Neural progenitor cell (in vitro differentiated cells): Measurements from ENCODE around the gene RPL7A. TPM values are rescaled to one million over a fixed set of nuclear protein-coding genes. Genes with fewer than 3 reads are reported as not detected.
A peak's percentile ranks its signal among the peaks of the same experiment; 100 is the strongest.

Source experiments
- DNase-seq: peaks from one replicate; pipeline ENCODE4 v3.0.0-alpha.2; 2016; ENCODE audit warnings: low spot score
- H2AFZ ChIP-seq: fragments of 200-600 bp; sonication (generic); replicated peaks from 2 replicates; pipeline ENCODE4 v1.6.1; 2016; ENCODE audit warnings: antibody characterized with exemption
- H3F3A ChIP-seq: fragments of 200-600 bp; sonication (generic); 2 replicates; pipeline ENCODE4 v1.6.1; 2016; ENCODE audit warnings: antibody characterized with exemption, low read depth
- H3K27ac ChIP-seq: fragments of 200-600 bp; sonication (generic); 2 replicates; pipeline ENCODE4 v1.5.1; 2016; ENCODE audit warnings: mild to moderate bottlenecking
- H3K27me3 ChIP-seq: fragments of 200-600 bp; sonication (generic); 2 replicates; pipeline ENCODE4 v1.6.1; 2016; ENCODE audit warnings: mild to moderate bottlenecking, moderate library complexity
- H3K36me3 ChIP-seq: fragments of 200-600 bp; sonication (generic); 2 replicates; pipeline ENCODE4 v1.5.1; 2016
- H3K4me1 ChIP-seq: fragments of 200-600 bp; sonication (generic); 2 replicates; pipeline ENCODE4 v1.6.1; 2016; ENCODE audit warnings: mixed run types
- H3K4me2 ChIP-seq: fragments of 200-600 bp; sonication (generic); 2 replicates; pipeline ENCODE4 v1.6.1; 2016
- H3K4me3 ChIP-seq: fragments of 200-600 bp; sonication (generic); 2 replicates; pipeline ENCODE4 v1.5.1; 2016
- H3K79me2 ChIP-seq: fragments of 200-600 bp; sonication (generic); 2 replicates; pipeline ENCODE4 v1.6.1; 2016; ENCODE audit warnings: low read depth
- H3K9ac ChIP-seq: fragments of 200-600 bp; sonication (generic); 2 replicates; pipeline ENCODE4 v1.6.1; 2016
- H3K9me3 ChIP-seq: fragments of 200-600 bp; sonication (generic); 2 replicates; pipeline ENCODE4 v1.5.1; 2016; ENCODE audit warnings: low read depth
- H4K20me1 ChIP-seq: fragments of 200-600 bp; sonication (generic); 2 replicates; pipeline ENCODE4 v1.6.1; 2016; ENCODE audit warnings: low read depth
- H3K27ac Mint-ChIP-seq: 3 replicates; pipeline ENCODE4 v1.8.0; 2021; ENCODE audit warnings: mixed read lengths
- H3K27me3 Mint-ChIP-seq: 2 replicates; pipeline ENCODE4 v1.8.0; 2022; ENCODE audit warnings: low read depth, mild to moderate bottlenecking, inconsistent platforms, moderate library complexity, mixed read lengths; ENCODE audit not compliant: insufficient read depth
- H3K36me3 Mint-ChIP-seq: 3 replicates; pipeline ENCODE4 v1.8.0; 2021; ENCODE audit warnings: mixed read lengths
- H3K4me1 Mint-ChIP-seq: 3 replicates; pipeline ENCODE4 v1.8.0; 2021; ENCODE audit warnings: mixed read lengths
- H3K4me3 Mint-ChIP-seq: 3 replicates; pipeline ENCODE4 v1.8.0; 2021; ENCODE audit warnings: mild to moderate bottlenecking, moderate library complexity, mixed read lengths
- H3K9me3 Mint-ChIP-seq: 3 replicates; pipeline ENCODE4 v1.8.0; 2020; ENCODE audit warnings: mixed read lengths
- EZH2 ChIP-seq: fragments of 200-600 bp; sonication (generic); IDR thresholded peaks from 2 replicates; pipeline ENCODE4 v1.6.1; 2017; ENCODE audit warnings: antibody characterized with exemption, mild to moderate bottlenecking, moderate library complexity
- EZH2phosphoT487 ChIP-seq: fragments of 200-600 bp; sonication (generic); IDR thresholded peaks from 2 replicates; pipeline ENCODE4 v1.6.1; 2017; ENCODE audit warnings: antibody characterized with exemption
- total RNA-seq: library from RNA; depleted of rRNA; stranded (reverse); fragments of >200 nt; gene quantifications from 2 replicates; pipeline ENCODE4 v1.2.3, GENCODE V29; 2015; ENCODE audit warnings: low replicate concordance
- TF ChIP-seq, protein P1 (sequence below): fragments of 200-600 bp; sonication (generic); IDR thresholded peaks from 2 replicates; pipeline ENCODE4 v1.5.1; 2017; ENCODE audit warnings: antibody characterized with exemption, mild to moderate bottlenecking

RPL7A gene
- total RNA-seq, 1 donor from 2014 or later, result 3,449 TPM

DNA sequence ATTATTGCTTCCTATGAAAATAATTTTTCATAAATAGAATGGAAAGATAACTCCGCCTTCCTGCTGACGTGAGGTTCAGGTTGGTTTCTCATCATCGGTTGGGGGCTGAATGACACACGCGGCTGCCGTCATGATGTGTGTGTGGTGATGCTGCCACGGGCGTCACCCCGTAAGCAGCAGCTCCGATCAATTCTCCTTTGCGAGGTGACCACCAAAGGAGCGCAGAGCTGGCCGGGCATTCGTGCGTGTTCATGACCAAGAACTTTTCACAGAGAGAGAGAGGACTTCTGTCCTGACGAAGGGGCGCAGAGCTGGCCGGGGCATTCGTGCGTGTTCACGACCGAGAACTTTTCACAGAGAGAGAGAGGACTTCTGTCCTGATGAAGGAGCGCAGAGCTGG is 42.3 kb upstream of the RPL7A start:
- TF ChIP-seq, protein P1, sequence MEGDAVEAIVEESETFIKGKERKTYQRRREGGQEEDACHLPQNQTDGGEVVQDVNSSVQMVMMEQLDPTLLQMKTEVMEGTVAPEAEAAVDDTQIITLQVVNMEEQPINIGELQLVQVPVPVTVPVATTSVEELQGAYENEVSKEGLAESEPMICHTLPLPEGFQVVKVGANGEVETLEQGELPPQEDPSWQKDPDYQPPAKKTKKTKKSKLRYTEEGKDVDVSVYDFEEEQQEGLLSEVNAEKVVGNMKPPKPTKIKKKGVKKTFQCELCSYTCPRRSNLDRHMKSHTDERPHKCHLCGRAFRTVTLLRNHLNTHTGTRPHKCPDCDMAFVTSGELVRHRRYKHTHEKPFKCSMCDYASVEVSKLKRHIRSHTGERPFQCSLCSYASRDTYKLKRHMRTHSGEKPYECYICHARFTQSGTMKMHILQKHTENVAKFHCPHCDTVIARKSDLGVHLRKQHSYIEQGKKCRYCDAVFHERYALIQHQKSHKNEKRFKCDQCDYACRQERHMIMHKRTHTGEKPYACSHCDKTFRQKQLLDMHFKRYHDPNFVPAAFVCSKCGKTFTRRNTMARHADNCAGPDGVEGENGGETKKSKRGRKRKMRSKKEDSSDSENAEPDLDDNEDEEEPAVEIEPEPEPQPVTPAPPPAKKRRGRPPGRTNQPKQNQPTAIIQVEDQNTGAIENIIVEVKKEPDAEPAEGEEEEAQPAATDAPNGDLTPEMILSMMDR, result no peak
- TF ChIP-seq EZH2, result no peak
- no peak for TF ChIP-seq EZH2phosphoT487
- Histone ChIP-seq H3K27me3 (peaks cover 12% of the 10 kb centered on the region), H3K9me3 (no peaks in the 10 kb centered on the region), H3F3A (no peaks in the 10 kb centered on the region), H3K4me2 (no peak overlapping the region), H3K4me1 (no peaks in the 10 kb centered on the region), H4K20me1 (no peaks in the 10 kb centered on the region), H3K36me3 (no peaks in the 10 kb centered on the region), H3K4me3 (no peak overlapping the region), H3K79me2 (no peaks in the 10 kb centered on the region), H2AFZ (no peak overlapping the region), H3K9ac (no peak overlapping the region), H3K27ac (no peak overlapping the region)
- Mint-ChIP-seq H3K4me1 (no peaks in the 10 kb centered on the region), H3K36me3 (no peaks in the 10 kb centered on the region), H3K27ac (peak overlapping the region; percentile 66), H3K27me3 (peaks cover 15% of the 10 kb centered on the region), H3K9me3 (peaks cover 9% of the 10 kb centered on the region), H3K4me3 (no peak overlapping the region)
- no peak for DNase-seq

DNA sequence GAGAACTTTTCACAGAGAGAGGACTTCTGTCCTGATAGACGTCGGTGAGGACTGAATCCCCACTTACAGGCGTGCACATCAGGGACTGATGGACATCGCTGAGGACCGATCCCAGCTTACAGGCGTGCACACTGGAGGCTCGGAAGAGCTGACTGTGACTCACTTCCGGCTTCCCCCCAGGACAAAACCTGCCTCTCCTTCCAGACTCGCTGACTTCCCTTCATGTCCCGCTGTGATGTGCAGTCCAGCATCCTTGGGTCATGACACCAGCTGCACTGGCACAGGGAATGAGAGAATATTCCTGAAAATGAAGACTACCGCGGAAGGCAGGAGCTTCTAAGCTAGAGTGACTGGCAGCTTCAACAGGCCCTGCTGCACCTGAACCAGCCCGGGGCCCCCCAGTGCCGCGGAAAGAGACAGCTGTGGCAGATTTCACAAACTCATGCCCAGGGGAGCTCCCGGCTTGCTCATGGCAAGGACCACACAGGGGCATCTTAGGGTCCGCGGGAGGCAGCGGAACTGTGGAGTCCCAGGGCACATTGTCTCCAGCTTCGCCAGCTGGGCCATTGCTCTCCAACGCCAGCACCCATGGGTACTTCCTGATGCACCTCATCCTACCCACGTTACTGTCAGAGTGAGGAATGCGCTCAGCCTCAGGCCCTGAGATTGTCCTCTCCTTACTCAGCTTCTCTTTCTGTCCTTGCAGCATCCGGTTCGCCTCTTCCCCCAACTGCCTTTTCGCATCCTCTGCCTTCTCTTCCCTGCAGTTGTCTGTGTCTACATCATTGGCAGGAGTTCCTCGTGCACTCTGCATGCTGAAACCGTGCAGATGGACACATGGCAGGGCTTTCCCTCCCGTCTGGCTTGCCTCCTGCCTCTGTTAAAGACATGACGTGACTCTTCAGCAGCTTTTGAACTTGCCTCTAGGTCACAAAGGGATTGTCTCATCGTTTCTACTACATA is 41.5 kb upstream of the RPL7A start:
- H3K4me1 ChIP-seq, result no peaks in the 10 kb centered on the region
- H3K79me2 ChIP-seq, result no peaks in the 10 kb centered on the region
- no peaks in the 10 kb centered on the region for H3K4me1 Mint-ChIP-seq
- no peaks in the 10 kb centered on the region for H3K9me3 ChIP-seq
- H3K4me3 Mint-ChIP-seq, result no peak overlapping the region
- H4K20me1 ChIP-seq, result no peaks in the 10 kb centered on the region
- H3K27me3 ChIP-seq, result peaks cover 12% of the 10 kb centered on the region
- H3K4me2 ChIP-seq, result no peak overlapping the region
- H3F3A ChIP-seq, result no peaks in the 10 kb centered on the region
- no peaks in the 10 kb centered on the region for H3K36me3 ChIP-seq
- peaks cover 9% of the 10 kb centered on the region for H3K9me3 Mint-ChIP-seq
- H3K27me3 Mint-ChIP-seq, result peaks cover 13% of the 10 kb centered on the region
- no peaks in the 10 kb centered on the region for H3K36me3 Mint-ChIP-seq
- H3K4me3 ChIP-seq, result no peak overlapping the region
- no peak overlapping the region for H3K9ac ChIP-seq
- H3K27ac Mint-ChIP-seq, result peak overlapping the region; percentile 66
- H3K27ac ChIP-seq, result no peak overlapping the region
- TF ChIP-seq, protein P1, result no peak
- TF ChIP-seq EZH2phosphoT487 (no peak), EZH2 (no peak)
- H2AFZ ChIP-seq, result no peak overlapping the region
- no peak for DNase-seq

GRCh38 chr9:133307301-133307700 is 40.7 kb upstream of the RPL7A start:
- no peaks in the 10 kb centered on the region for H3K36me3 ChIP-seq
- DNase-seq, result no peak
- no peaks in the 10 kb centered on the region for H3K36me3 Mint-ChIP-seq
- no peak overlapping the region for H3K27ac Mint-ChIP-seq
- H3K9me3 ChIP-seq, result no peaks in the 10 kb centered on the region
- no peak overlapping the region for H2AFZ ChIP-seq
- H3K4me3 Mint-ChIP-seq, result no peak overlapping the region
- no peaks in the 10 kb centered on the region for H3K4me1 ChIP-seq
- H3K27ac ChIP-seq, result no peak overlapping the region
- H3K4me3 ChIP-seq, result no peak overlapping the region
- peaks cover 12% of the 10 kb centered on the region for H3K27me3 Mint-ChIP-seq
- no peak overlapping the region for H3K9ac ChIP-seq
- no peaks in the 10 kb centered on the region for H3K79me2 ChIP-seq
- no peaks in the 10 kb centered on the region for H3K4me1 Mint-ChIP-seq
- no peaks in the 10 kb centered on the region for H4K20me1 ChIP-seq
- H3K27me3 ChIP-seq, result peaks cover 8% of the 10 kb centered on the region
- no peak overlapping the region for H3K4me2 ChIP-seq
- H3K9me3 Mint-ChIP-seq, result peaks cover 9% of the 10 kb centered on the region
- no peaks in the 10 kb centered on the region for H3F3A ChIP-seq
- no peak for TF ChIP-seq EZH2

GRCh38 chr9:133309608-133310007 is 38.4 kb upstream of the RPL7A start:
- Histone ChIP-seq H3K4me1 (no peaks in the 10 kb centered on the region), H3F3A (no peaks in the 10 kb centered on the region), H3K27me3 (peaks cover 8% of the 10 kb centered on the region), H3K27ac (no peak overlapping the region), H3K4me3 (no peak overlapping the region), H3K36me3 (no peaks in the 10 kb centered on the region), H3K9ac (no peak overlapping the region), H3K79me2 (no peaks in the 10 kb centered on the region), H4K20me1 (no peaks in the 10 kb centered on the region), H3K4me2 (no peak overlapping the region), H2AFZ (no peak overlapping the region), H3K9me3 (no peaks in the 10 kb centered on the region)
- no peaks in the 10 kb centered on the region for H3K36me3 Mint-ChIP-seq
- H3K27ac Mint-ChIP-seq, result no peak overlapping the region
- H3K27me3 Mint-ChIP-seq, result peaks cover 5% of the 10 kb centered on the region
- no peaks in the 10 kb centered on the region for H3K4me1 Mint-ChIP-seq
- TF ChIP-seq EZH2phosphoT487 (no peak), EZH2 (no peak)
- no peak overlapping the region for H3K4me3 Mint-ChIP-seq
- DNase-seq, result no peak
- peaks cover 9% of the 10 kb centered on the region for H3K9me3 Mint-ChIP-seq
